DOHH2 (cell line): ENCODE data around the gene SLC9A7.

Experiments used
- CTCF ChIP-seq: fragments of 200-600 bp; sonication (generic); IDR thresholded peaks from one replicate; pipeline ENCODE4 v1.5.1; 2014; ENCODE audit warnings: antibody characterized with exemption, mild to moderate bottlenecking, low read depth, low read length; ENCODE audit not compliant: poor library complexity, severe bottlenecking
- EZH2phosphoT487 ChIP-seq: fragments of 200-600 bp; sonication (generic); IDR thresholded peaks from 2 replicates; pipeline ENCODE4 v1.6.1; 2017; ENCODE audit warnings: borderline replicate concordance, mild to moderate bottlenecking, antibody characterized with exemption, low read length, moderate library complexity, mixed read lengths

- TF ChIP-seq CTCF (no peak), EZH2phosphoT487 (no peak)
These were observed 75.9 kb downstream of the SLC9A7 start for GRCh38 chrX:46683048-46683447.
